Panc1 (cell line): ENCODE data around the gene CYB5R4. TPM values are rescaled to one million over a fixed set of nuclear protein-coding genes. Genes with fewer than 3 reads are reported as not detected.

ENCODE experiments used
- ATAC-seq: fragments of 200-7000 bp; cut with Tn5 transposase; 2 replicates; pipeline ENCODE4 v1.9.1; 2020; ENCODE audit warnings: mild to moderate bottlenecking, moderate library complexity
- BruUV-seq: library from RNA; stranded (reverse); fragments of 400-500 nt; replicated peaks from 2 replicates; lab custom pipeline; 2021; lab: Mats Ljungman, UMichigan
- CTCF ChIA-PET: fragments of 300-600 bp; sonication (Branson Sonifier 250); formaldehyde crosslinking; loops from one replicate; lab custom pipeline; 2022; ENCODE audit warnings: antibody characterized with exemption; lab: Charles Lee
- POLR2A ChIA-PET: fragments of 300-600 bp; sonication (Branson Sonifier 250); formaldehyde crosslinking; loops from one replicate; lab custom pipeline; 2022; ENCODE audit warnings: antibody characterized with exemption; lab: Charles Lee
- DNase-seq: peaks from one replicate; pipeline ENCODE4 v3.0.0-alpha.2; 2010; ENCODE audit warnings: low read depth, low spot score
- H3K27ac ChIP-seq: 2 replicates; pipeline ENCODE4 v1.5.1; 2011; ENCODE audit warnings: mild to moderate bottlenecking, low read length, inconsistent platforms
- H3K27me3 ChIP-seq: fragments of 200-500 bp; sonication (Bioruptor generic); 2 replicates; pipeline ENCODE4 v1.6.0; 2014; ENCODE audit warnings: low read length, inconsistent platforms; ENCODE audit not compliant: control insufficient read depth, insufficient read depth
- H3K36me3 ChIP-seq: fragments of 200-500 bp; sonication (Bioruptor generic); 2 replicates; pipeline ENCODE4 v1.5.1; 2014; ENCODE audit warnings: inconsistent platforms, mild to moderate bottlenecking, low read length, moderate library complexity; ENCODE audit not compliant: control insufficient read depth, insufficient read depth
- H3K4me1 ChIP-seq: 2 replicates; pipeline ENCODE4 v1.5.1; 2011; ENCODE audit warnings: inconsistent platforms, mild to moderate bottlenecking, low read length, moderate library complexity; ENCODE audit not compliant: control insufficient read depth, insufficient read depth
- H3K4me3 ChIP-seq, 2 experiments: 2 replicates each; pipeline ENCODE4 v1.5.1; 2011 to 2012; ENCODE audit warnings: low read depth in 2 of 2, low read length in 2 of 2, mild to moderate bottlenecking in 2 of 2, inconsistent platforms in 1 of 2, moderate library complexity in 1 of 2
- H3K9me3 ChIP-seq: fragments of 200-500 bp; sonication (Bioruptor generic); 2 replicates; pipeline ENCODE4 v1.5.1; 2014; ENCODE audit warnings: low read depth, mild to moderate bottlenecking, inconsistent platforms, low read length, moderate library complexity; ENCODE audit not compliant: control insufficient read depth, insufficient read depth
- CTCF ChIP-seq: fragments of 450-650 bp; IDR thresholded peaks from 2 replicates; pipeline ENCODE4 v1.5.1; 2017; ENCODE audit warnings: mild to moderate bottlenecking
- POLR2AphosphoS5 ChIP-seq: IDR thresholded peaks from 2 replicates; pipeline ENCODE4 v1.6.1; 2012; ENCODE audit warnings: mild to moderate bottlenecking, low read depth, low read length, moderate library complexity
- REST ChIP-seq, 2 experiments: IDR thresholded peaks; 2 replicates each; pipeline ENCODE4 v1.6.1; 2011 to 2012; ENCODE audit warnings: low read depth in 2 of 2, control low read depth in 1 of 2, low read length in 1 of 2, mild to moderate bottlenecking in 1 of 2, moderate library complexity in 1 of 2; ENCODE audit not compliant: insufficient read depth in 1 of 2
- SIN3A ChIP-seq: IDR thresholded peaks from 2 replicates; pipeline ENCODE4 v1.6.1; 2012; ENCODE audit warnings: low read depth, mild to moderate bottlenecking, low read length, moderate library complexity, borderline replicate concordance; ENCODE audit not compliant: insufficient read depth
- TCF7L2 ChIP-seq: IDR thresholded peaks from 2 replicates; pipeline ENCODE4 v1.6.1; 2011; ENCODE audit warnings: mild to moderate bottlenecking, low read depth, low read length, inconsistent platforms
- in situ Hi-C: cut with HindIII; loops from 2 replicates; pipeline ENCODE4 v1.10.0; 2016; ENCODE audit warnings: low sequenced_read_pairs, low pct_unique_long_range_greater_than_20kb
- intact Hi-C: fragments of 100-400 bp; cut with micrococcal nuclease; formaldehyde crosslinking; loops from one replicate; pipeline ENCODE4 v1.10.0; 2022; ENCODE audit not compliant: unreplicated experiment
- total RNA-seq: library from RNA; stranded (reverse); gene quantifications from one replicate; pipeline ENCODE4 v1.2.1, GENCODE V29; 2021; ENCODE audit not compliant: unreplicated experiment

Gene CYB5R4
- total RNA-seq, 1 experiment from 2014 or later, result 31.7 TPM

GRCh38 chr6:83827050-83827449 is 32.4 kb upstream of the CYB5R4 start:
- no peak overlapping the region for H3K4me3 ChIP-seq
- no peaks in the 10 kb centered on the region; the same call in 1 of the 2 replicates for H3K4me1 ChIP-seq
- TF ChIP-seq REST (IDR thresholded peaks at IDR 0.05; ENCODE audit: insufficient read depth in 1 of 2, low read depth in 2 of 2, low read length in 1 of 2) (no peak), POLR2AphosphoS5 (no peak), SIN3A (no peak), TCF7L2 (no peak), CTCF (no peak)
- intact Hi-C loops (no loop called here), in situ Hi-C loops (no loop called here)
- no peaks in the 10 kb centered on the region for H3K36me3 ChIP-seq
- H3K27me3 ChIP-seq, result no peaks in the 10 kb centered on the region
- POLR2A ChIA-PET, result no interaction called here
- no peak for DNase-seq
- CTCF ChIA-PET, result no interaction called here
- ATAC-seq, result no peak
- no TSS peak for BruUV-seq
- no peaks in the 10 kb centered on the region for H3K9me3 ChIP-seq
- H3K27ac ChIP-seq, result no peak overlapping the region

- intact Hi-C loops, result no loop called here
- no TSS peak for BruUV-seq
- no peaks in the 10 kb centered on the region for H3K27me3 ChIP-seq
- in situ Hi-C loops, result no loop called here
- no peak overlapping the region for H3K27ac ChIP-seq
- H3K4me1 ChIP-seq, result no peaks in the 10 kb centered on the region
- TF ChIP-seq SIN3A (no peak), CTCF (no peak), REST (IDR thresholded peaks at IDR 0.05; ENCODE audit: insufficient read depth in 1 of 2, low read depth in 2 of 2, low read length in 1 of 2) (no peak), TCF7L2 (no peak), POLR2AphosphoS5 (no peak)
- ATAC-seq (no peak), DNase-seq (no peak)
- H3K36me3 ChIP-seq, result no peaks in the 10 kb centered on the region
- CTCF ChIA-PET, result no interaction called here
- POLR2A ChIA-PET, result interaction anchor here (0.6 to 0.7 kb wide), 2 partner anchors 15 to 283 kb away, joined by 3 read pairs; partner anchors contain the start of gene RIPPLY2
- H3K4me3 ChIP-seq, result no peak overlapping the region
- H3K9me3 ChIP-seq, result no peaks in the 10 kb centered on the region; the same call in 1 of the 2 replicates
Observed at GRCh38 chr6:83838727-83839126, 20.8 kb upstream of the CYB5R4 start.
